Stomach smooth muscle (tissue), 2 donors: Measurements from ENCODE around the gene ARL8A.

Experiments used
- H3K27ac ChIP-seq: one replicate; pipeline ENCODE4 v1.7.0; 2013; ENCODE audit warnings: mild to moderate bottlenecking, low read length, inconsistent platforms
- H3K27me3 ChIP-seq, 2 donors: one replicate each; pipeline ENCODE4 v1.7.0; 2013; ENCODE audit warnings: low read length in 2 of 2; ENCODE audit not compliant: insufficient read depth in 2 of 2, control insufficient read depth in 1 of 2
- H3K36me3 ChIP-seq, 2 donors: one replicate each; pipeline ENCODE4 v1.7.0; 2013; ENCODE audit warnings: low read length in 2 of 2; ENCODE audit not compliant: control insufficient read depth in 2 of 2, insufficient read depth in 2 of 2
- H3K4me1 ChIP-seq: one replicate; pipeline ENCODE4 v1.7.0; 2013; ENCODE audit warnings: low read length; ENCODE audit not compliant: control insufficient read depth, insufficient read depth
- H3K4me3 ChIP-seq, 2 donors: one replicate each; pipeline ENCODE4 v1.7.0; 2013; ENCODE audit warnings: low read length in 2 of 2
- H3K9ac ChIP-seq, 2 donors: one replicate each; pipeline ENCODE4 v1.7.0; 2013; ENCODE audit warnings: low read length in 2 of 2, mild to moderate bottlenecking in 1 of 2
- H3K9me3 ChIP-seq, 2 donors: one replicate each; pipeline ENCODE4 v1.7.0; 2013; ENCODE audit warnings: low read length in 2 of 2; ENCODE audit not compliant: control insufficient read depth in 2 of 2
- donor health status: healthy.
- donor health status: Pancreatic carcinoma.

Gene ARL8A

GRCh38 chr1:202162418-202163280 is 18.1 kb upstream of the ARL8A start:
- no peak overlapping the region for H3K4me3 ChIP-seq
- H3K9me3 ChIP-seq = no peaks in the 10 kb centered on the region
- H3K36me3 ChIP-seq = no peaks in the 10 kb centered on the region
- no peak overlapping the region for H3K9ac ChIP-seq
- peaks cover under 1% of the 10 kb centered on the region for H3K4me1 ChIP-seq
- no peak overlapping the region for H3K27ac ChIP-seq
- peaks cover 0 to 2% of the 10 kb centered on the region in 2 donors for H3K27me3 ChIP-seq

- Histone ChIP-seq H3K27ac (no peak overlapping the region), H3K27me3 (peaks cover 0 to 2% of the 10 kb centered on the region in 2 donors), H3K9ac (no peak overlapping the region), H3K9me3 (no peaks in the 10 kb centered on the region), H3K36me3 (no peaks in the 10 kb centered on the region), H3K4me1 (no peaks in the 10 kb centered on the region), H3K4me3 (no peak overlapping the region)
Measured at GRCh38 chr1:202162047-202162417, 17.5 kb upstream of the ARL8A start.

- Histone ChIP-seq H3K9me3 (no peaks in the 10 kb centered on the region), H3K9ac (no peak overlapping the region), H3K27ac (no peak overlapping the region), H3K27me3 (peaks cover 0 to 2% of the 10 kb centered on the region in 2 donors), H3K4me3 (no peak overlapping the region), H3K36me3 (no peaks in the 10 kb centered on the region), H3K4me1 (no peaks in the 10 kb centered on the region)
Measured at GRCh38 chr1:202161151-202162046, 16.9 kb upstream of the ARL8A start.

- Histone ChIP-seq H3K4me1 (no peaks in the 10 kb centered on the region), H3K27ac (no peak within 1 kb of the TSS), H3K9me3 (no peaks in the 10 kb centered on the region), H3K4me3 (peak within 1 kb of the TSS in 1 of 2 donors; percentile 3), H3K27me3 (peaks cover 0 to 2% of the 10 kb centered on the region in 2 donors), H3K36me3 (no peaks in the 10 kb centered on the region), H3K9ac (peak within 1 kb of the TSS in 1 of 2 donors; percentile 28)
Measured at GRCh38 chr1:202160377-202160940, 15.9 kb upstream of the ARL8A start, which contains the start of gene PTPN7. Gene PTPN7 (minus strand): TSS chr1:202160602. CDS start chr1:202159402, 1,200 bp downstream.

- no peaks in the 10 kb centered on the region for H3K9me3 ChIP-seq
- H3K4me1 ChIP-seq = no peaks in the 10 kb centered on the region
- H3K27me3 ChIP-seq = peaks cover 2 to 5% of the 10 kb centered on the region in 2 donors
- H3K27ac ChIP-seq = no peak overlapping the region
- H3K36me3 ChIP-seq = no peaks in the 10 kb centered on the region
- H3K9ac ChIP-seq = peak overlapping the region in 1 of 2 donors; percentile 28
- no peak overlapping the region for H3K4me3 ChIP-seq
Measured at GRCh38 chr1:202159534-202160371, 15.2 kb upstream of the ARL8A start.

GRCh38 chr1:202158810-202159533 is 14.4 kb upstream of the ARL8A start:
- H3K36me3 ChIP-seq = no peaks in the 10 kb centered on the region
- peaks cover 5 to 8% of the 10 kb centered on the region in 2 donors for H3K27me3 ChIP-seq
- H3K4me1 ChIP-seq = no peaks in the 10 kb centered on the region
- H3K27ac ChIP-seq = no peak overlapping the region
- no peak overlapping the region for H3K4me3 ChIP-seq
- no peak overlapping the region for H3K9ac ChIP-seq
- H3K9me3 ChIP-seq = no peaks in the 10 kb centered on the region

- no peaks in the 10 kb centered on the region for H3K36me3 ChIP-seq
- no peak overlapping the region for H3K27ac ChIP-seq
Measured at GRCh38 chr1:202157945-202158344, 13.4 kb upstream of the ARL8A start.

GRCh38 chr1:202156590-202156989 is 12.1 kb upstream of the ARL8A start:
- Histone ChIP-seq H3K4me1 (no peaks in the 10 kb centered on the region), H3K4me3 (no peak overlapping the region), H3K36me3 (no peaks in the 10 kb centered on the region), H3K27me3 (peaks cover 6 to 8% of the 10 kb centered on the region in 2 donors), H3K9me3 (no peaks in the 10 kb centered on the region), H3K9ac (no peak overlapping the region), H3K27ac (no peak overlapping the region)

More at GRCh38 chr1:202157945-202158344, 13.4 kb upstream of the ARL8A start:
- peaks cover 6 to 8% of the 10 kb centered on the region in 2 donors for H3K27me3 ChIP-seq
- no peak overlapping the region for H3K4me3 ChIP-seq
- no peaks in the 10 kb centered on the region for H3K9me3 ChIP-seq
- no peak overlapping the region for H3K9ac ChIP-seq
- H3K4me1 ChIP-seq = no peaks in the 10 kb centered on the region

GRCh38 chr1:202155478-202156021 is 11.0 kb upstream of the ARL8A start:
- Histone ChIP-seq H3K27me3 (peaks cover 6 to 8% of the 10 kb centered on the region in 2 donors), H3K9ac (no peak overlapping the region), H3K36me3 (no peaks in the 10 kb centered on the region), H3K27ac (no peak overlapping the region), H3K4me3 (no peak overlapping the region), H3K4me1 (no peaks in the 10 kb centered on the region), H3K9me3 (no peaks in the 10 kb centered on the region)
